Right renal pelvis (tissue), 4 donors: ENCODE data around the gene CACTIN. TPM values are rescaled to one million over a fixed set of nuclear protein-coding genes. Genes with fewer than 3 reads are reported as not detected.

Experiments used
- DNase-seq, 4 donors: peaks; one replicate each; pipeline ENCODE4 v3.0.0-alpha.2; 2013; ENCODE audit warnings: low read depth in 4 of 4, low spot score in 3 of 4, missing footprints in 1 of 4
- polyA plus RNA-seq, 4 donors: library from polyadenylated mRNA; unstranded; fragments of 120-200 nt; gene quantifications; one replicate each; pipeline ENCODE4 v1.2.1, GENCODE V29; 2013; ENCODE audit not compliant: insufficient read length in 4 of 4

Gene CACTIN
- polyA plus RNA-seq, 4 donors = 19.7 to 30.8 (median 21.0) TPM

GRCh38 chr19:3664879-3665642 lies 38.5 kb upstream of the CACTIN start:
- DNase-seq = no peak

DNA sequence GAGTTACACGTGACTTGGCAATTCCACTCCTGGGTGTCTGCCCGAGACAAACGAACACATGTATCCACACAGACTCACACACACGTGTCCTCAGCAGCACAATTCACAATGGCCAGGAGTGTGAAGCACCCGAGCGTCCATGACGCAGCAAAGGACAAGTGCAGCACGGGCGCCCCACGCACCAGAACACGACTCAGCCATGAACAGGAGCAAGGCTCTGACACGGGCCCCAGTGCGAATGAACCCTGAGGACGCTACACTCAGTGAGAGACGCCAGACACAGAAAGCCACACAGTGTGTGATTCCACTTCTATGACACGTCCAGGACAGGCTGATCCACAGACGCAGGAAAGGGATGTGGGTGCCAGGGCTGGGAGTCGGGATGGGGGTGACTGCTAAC lies 37.2 kb upstream of the CACTIN start:
- DNase-seq = no peak

GRCh38 chr19:3661284-3662238 lies 35.0 kb upstream of the CACTIN start:
- no peak for DNase-seq

GRCh38 chr19:3660493-3661219 lies 34.1 kb upstream of the CACTIN start:
- no peak for DNase-seq

DNA sequence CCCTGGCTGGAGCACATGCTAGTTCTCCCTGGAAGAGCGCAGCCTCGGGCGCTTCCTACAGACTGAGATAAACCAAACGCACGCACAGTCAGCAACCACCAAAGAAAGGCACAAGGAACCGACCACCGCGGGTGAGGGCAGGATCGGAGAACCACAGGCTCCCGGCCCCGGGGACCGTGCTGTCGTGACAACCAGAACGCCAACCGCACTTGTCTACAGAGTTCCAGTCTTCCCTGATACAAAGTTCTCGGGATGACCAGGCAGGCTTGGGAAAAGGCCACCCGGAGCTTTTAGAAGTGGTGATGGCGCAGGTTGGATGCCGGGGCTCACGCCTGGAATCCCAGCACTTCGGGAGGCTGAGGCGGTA lies 33.1 kb upstream of the CACTIN start:
- no peak for DNase-seq

GRCh38 chr19:3658870-3659745 lies 32.5 kb upstream of the CACTIN start:
- no peak for DNase-seq

- no peak for DNase-seq
These were observed 31.6 kb upstream of the CACTIN start for GRCh38 chr19:3658004-3658869.

DNA sequence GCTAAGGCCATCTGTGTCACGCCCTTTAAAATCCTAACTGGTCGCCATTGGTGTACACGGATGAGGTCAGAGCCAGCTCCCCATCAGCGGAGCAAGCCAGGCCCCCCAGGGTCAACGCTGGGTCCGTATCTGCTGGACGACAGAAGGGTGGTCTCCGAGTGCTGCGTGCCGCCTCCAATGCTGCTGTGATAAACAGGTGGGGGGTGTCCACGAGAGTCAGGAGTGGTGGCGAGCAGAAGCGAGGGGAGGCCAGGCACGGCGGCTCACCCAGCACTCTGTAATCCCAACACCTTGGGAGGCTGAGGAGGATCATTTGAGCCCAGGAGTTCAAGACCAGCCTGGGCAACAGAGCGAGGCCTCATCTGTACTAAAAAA lies 30.8 kb upstream of the CACTIN start:
- no peak for DNase-seq

- no peak for DNase-seq
These were observed 30.3 kb upstream of the CACTIN start for GRCh38 chr19:3656747-3657394.

DNA sequence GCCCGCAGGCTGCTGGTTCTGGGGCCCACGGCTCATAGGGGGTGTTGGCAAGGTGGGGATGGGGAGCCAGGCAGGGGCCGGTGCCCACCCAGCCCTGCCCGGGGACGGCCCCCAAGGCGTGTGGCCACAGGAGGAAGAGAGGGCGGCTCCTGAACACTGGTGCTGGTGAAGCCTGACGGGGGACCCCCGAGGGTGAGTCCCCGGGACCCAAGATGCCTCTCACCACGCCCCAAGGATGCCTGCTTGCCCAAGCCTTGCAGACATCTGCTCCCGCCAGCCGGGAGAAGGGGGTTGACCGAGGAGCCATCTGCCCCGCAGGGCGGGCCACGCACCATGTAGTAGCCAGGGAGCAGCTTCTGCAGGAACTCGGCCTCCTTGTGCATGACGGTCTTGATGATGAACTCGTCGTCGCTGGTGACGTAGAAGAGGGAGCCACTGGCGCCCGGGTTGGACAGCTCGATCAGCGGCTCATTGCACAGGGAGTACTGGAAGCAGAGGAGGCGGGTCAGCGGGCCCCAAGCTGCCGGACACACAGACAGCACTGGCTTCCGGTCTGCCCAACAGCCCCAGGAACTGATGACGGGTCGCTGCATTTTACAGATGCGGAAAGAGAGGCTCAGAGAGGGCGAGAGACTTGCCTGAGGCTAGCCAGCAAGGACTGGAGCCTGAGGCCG lies 29.6 kb upstream of the CACTIN start:
- DNase-seq = no peak

DNA sequence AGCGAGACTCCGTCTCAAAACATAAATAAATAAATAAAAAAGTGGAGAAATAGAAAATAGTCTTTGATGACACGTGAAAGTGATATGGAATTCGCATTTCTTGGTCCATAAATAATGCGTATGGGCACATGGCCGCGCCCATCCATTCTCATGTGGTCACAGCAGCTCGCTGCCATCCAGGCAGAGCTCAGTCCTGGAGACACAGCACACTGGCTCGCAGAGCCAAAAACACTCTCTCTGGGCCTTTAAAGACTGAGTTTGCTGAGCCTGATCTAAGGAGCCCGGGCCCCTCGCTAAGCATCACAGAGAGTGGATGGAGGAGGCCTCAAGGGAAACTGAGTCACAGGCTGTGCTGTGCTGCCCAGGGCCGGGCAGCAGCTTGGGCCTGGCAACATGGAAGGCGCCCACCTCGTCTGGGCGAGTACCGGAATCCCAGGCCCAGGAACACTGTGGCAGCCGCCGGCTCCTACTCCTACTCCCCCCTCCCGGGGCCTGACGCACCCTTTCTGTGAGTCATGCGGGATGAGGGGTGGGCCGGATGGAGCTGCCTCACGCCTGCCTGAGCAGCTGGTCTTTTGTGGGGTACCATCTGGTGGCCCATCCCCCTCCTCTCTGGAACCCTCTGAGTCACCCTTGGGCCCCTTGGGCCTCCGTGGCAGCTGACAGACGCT lies 28.9 kb upstream of the CACTIN start:
- no peak for DNase-seq

GRCh38 chr19:3653865-3654513 lies 27.4 kb upstream of the CACTIN start:
- DNase-seq = no peak

GRCh38 chr19:3653081-3653795 lies 26.6 kb upstream of the CACTIN start:
- DNase-seq = no peak

DNA sequence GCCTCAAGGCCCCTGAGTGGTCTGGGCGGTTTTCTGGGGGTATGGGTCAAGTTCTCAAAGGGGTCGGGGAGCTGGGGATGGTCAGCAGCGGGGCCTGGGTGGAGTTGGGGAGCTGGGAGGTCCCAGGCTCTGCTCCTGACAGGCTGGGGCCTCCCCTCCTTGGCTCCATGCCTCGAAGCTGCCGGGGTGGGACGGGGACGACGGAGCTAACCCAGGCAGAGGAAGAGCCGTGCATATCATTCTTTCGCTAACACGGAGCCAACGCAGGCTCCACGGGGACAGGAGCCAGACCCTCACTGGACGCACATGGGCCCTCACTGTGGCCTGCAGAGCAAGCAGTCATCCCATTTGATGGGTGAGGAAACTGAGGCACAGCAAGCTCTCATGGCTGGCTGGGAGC lies 25.8 kb upstream of the CACTIN start:
- no peak for DNase-seq

DNA sequence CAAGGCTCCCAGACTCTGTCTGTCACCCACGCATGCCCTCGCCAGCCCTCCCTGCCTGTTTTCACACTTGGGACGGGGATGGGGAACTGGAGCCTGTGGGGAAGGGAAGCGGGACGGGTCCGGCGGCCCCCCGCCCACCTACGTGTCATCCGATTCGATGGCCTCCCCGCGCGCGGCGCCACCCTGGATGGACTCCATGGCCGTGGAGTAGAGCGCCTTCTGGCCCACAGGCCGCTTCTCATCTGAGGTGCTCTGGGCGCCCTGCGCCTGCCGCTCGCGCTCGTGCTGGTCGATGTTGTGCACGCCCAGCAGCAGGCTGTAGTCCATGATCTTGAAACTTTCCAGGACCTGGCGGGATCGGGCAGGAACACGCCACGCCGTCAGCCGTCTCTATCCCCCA lies 25.1 kb upstream of the CACTIN start:
- no peak for DNase-seq

DNA sequence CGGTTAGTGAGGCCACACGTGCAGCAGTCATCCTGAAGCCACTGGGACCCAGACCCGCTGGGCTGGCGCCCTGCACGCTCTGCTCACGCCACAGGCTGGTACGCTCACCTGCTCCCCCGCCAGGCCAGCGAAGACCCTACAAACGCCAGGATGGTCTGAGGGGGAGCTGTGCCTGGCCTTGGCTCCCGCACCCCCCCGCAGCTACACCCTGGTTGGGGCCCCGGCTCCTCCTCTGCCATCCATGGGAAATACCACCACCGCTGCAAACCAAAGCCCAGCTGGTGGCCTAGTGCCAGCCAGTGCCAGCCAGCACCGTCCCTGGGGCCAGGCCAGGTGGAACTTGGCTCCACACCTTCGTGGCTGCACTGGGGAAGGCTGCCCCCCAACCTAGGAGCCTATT lies 23.3 kb upstream of the CACTIN start:
- DNase-seq = no peak
